ACC112 (cell line): ENCODE results near the gene KBTBD12.

ENCODE experiments used
- H2AFZ ChIP-seq: fragments of 200-600 bp; sonication (generic); one replicate; pipeline ENCODE4 v1.6.0; 2017; ENCODE audit warnings: antibody characterized with exemption, low read length; ENCODE audit not compliant: unreplicated experiment
- H3K27ac ChIP-seq: fragments of 200-600 bp; sonication (generic); 2 replicates; pipeline ENCODE4 v1.5.1; 2014; ENCODE audit warnings: low read depth, mild to moderate bottlenecking, antibody characterized with exemption, low read length, moderate library complexity
- H3K27me3 ChIP-seq: fragments of 200-600 bp; sonication (generic); 2 replicates; pipeline ENCODE4 v1.6.1; 2014; ENCODE audit warnings: mild to moderate bottlenecking, antibody characterized with exemption, low read length, moderate library complexity, mixed read lengths; ENCODE audit not compliant: insufficient read depth
- H3K36me3 ChIP-seq: fragments of 200-600 bp; sonication (generic); 2 replicates; pipeline ENCODE4 v1.6.1; 2016; ENCODE audit warnings: mild to moderate bottlenecking, antibody characterized with exemption, low read length, moderate library complexity, mixed read lengths; ENCODE audit not compliant: insufficient read depth
- H3K4me1 ChIP-seq: fragments of 200-600 bp; sonication (generic); one replicate; pipeline ENCODE4 v1.6.1; 2016; ENCODE audit warnings: low read length, mixed read lengths; ENCODE audit not compliant: insufficient read depth, unreplicated experiment, control insufficient read depth
- H3K4me3 ChIP-seq: fragments of 200-600 bp; sonication (generic); 2 replicates; pipeline ENCODE4 v1.5.1; 2014; ENCODE audit warnings: mild to moderate bottlenecking, low read depth, low read length
- H3K79me2 ChIP-seq: fragments of 200-600 bp; sonication (generic); one replicate; pipeline ENCODE4 v1.6.0; 2016; ENCODE audit warnings: low read length; ENCODE audit not compliant: control insufficient read depth, unreplicated experiment, insufficient read depth

The KBTBD12 gene

DNA sequence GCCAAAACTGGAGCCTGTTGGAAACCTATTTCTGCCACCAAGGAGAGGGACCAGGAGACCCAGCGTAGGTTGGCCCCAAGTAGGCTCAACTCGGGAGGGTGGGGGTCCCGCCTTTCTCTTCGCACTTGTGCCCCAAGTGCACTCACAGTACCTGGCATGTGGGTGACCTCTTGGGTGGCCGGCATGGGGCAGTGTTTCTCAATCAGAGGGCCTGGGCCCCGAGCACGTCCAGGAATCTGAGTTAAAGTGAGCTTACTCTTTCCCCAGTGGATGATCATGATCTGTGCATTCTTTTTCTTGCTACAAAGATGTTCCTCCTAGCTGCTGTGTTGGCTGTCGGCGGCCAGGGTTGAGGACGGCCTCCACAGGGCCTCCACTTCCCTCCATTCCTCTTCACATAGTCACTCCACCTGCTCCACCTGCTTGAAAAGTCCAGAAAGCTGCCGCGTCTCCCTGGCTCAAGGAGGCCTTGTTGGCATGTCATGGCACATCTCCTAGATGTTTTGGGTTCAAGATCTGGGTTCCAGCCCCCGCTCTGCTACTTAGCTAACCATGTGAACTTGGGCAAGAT lies 70.7 kb downstream of the KBTBD12 start:
- Histone ChIP-seq H3K79me2 (no peaks in the 10 kb centered on the region), H3K36me3 (no peaks in the 10 kb centered on the region), H2AFZ (no peak overlapping the region), H3K27ac (no peak overlapping the region), H3K4me1 (no peaks in the 10 kb centered on the region), H3K4me3 (no peak overlapping the region), H3K27me3 (no peaks in the 10 kb centered on the region; the same call in 1 of the 2 replicates)

DNA sequence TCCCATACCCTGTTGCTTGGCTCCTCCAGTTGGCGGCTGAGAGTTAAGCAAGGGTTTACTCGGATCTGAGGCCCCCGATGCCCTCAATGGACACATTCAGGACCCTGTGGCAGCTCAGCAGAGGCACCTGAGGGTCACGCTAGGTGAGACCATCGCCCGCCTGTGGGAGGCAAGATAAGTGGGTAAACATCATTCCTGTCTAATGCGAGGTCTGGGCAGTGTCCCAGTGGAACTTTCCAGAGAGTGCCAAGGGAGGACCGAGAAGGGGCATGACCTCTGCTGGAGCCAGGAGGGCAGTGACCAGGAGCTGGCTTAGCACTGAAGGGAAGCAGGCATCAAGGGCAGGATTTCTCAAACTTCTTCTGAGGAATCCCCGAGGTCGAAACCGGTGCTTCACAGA lies 71.8 kb downstream of the KBTBD12 start:
- Histone ChIP-seq H3K79me2 (no peaks in the 10 kb centered on the region), H3K36me3 (no peaks in the 10 kb centered on the region), H3K27ac (no peak overlapping the region), H3K27me3 (no peaks in the 10 kb centered on the region; the same call in 1 of the 2 replicates), H2AFZ (no peak overlapping the region), H3K4me1 (no peaks in the 10 kb centered on the region), H3K4me3 (no peak overlapping the region)

DNA sequence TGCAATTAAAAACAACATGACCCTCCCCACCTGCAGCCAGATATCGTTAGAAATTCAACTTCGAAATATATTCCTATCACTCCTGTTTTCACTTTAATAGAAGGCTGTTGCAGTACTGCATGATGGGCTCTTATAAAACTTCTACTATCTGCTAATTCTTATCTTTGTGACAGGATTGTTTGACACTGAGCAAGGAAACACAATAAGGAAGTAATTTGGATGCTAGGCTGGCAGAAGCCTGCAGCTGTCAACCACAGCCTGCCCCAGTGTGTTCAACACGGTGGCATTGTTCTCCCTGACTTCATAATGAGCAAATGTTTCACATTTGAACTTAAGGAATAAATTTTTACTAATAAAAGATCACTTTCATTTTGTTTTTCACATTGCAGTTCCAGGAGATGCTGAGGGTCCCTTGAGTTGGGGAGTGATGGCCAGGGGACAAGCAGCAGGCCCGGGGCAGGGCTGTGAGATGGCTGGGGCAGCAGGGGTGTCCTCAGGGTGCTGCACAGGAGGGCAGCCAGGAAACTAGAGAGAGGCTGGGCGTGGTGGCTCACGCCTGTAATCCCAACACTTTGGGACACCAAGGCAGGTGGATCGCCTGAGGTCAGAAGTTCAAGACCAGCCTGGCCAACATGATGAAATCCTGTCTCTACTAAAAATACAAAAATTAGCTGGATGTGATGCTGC lies 72.4 kb downstream of the KBTBD12 start:
- Histone ChIP-seq H3K27ac (no peak overlapping the region), H3K79me2 (no peaks in the 10 kb centered on the region), H2AFZ (no peak overlapping the region)

DNA sequence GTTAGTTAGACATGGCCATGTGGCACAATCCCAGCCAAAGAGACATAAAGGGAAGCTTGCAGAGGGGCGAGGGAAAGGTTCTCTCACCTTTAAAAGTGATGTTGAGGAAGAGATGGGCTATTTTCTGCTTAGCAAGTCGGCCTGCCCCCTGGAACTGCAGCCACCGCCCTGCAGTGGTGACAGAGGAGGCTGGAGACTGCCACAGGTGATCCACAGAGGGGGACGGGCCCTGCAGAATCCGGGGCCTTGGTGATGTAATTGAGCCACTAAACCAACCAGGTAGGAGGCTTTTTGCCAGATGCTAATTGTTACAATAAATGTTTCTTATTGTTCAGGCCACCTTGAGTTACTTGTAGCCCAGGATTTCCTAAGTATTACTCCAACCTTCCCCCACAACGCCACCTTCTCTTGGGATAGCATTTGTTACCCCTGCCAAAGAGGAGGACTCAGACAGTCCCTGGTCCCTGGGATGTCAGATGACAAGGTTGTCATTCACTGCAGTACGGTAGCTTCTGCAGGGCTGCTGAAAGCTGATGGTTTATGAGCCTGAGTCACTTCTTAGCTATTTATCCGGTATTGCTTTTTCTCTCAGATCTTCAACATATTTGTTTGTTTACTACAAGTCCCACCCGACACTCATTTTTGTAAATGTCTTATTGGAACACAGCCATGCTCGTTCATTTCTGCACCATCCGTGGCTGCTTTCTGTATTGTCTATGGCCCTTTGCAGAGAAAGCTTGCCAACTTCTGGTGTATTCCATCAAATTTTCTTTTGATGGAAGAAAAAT lies 73.9 kb downstream of the KBTBD12 start:
- Histone ChIP-seq H3K27ac (no peak overlapping the region), H3K79me2 (no peaks in the 10 kb centered on the region), H3K4me1 (no peaks in the 10 kb centered on the region), H3K36me3 (no peaks in the 10 kb centered on the region), H3K4me3 (no peak overlapping the region), H3K27me3 (no peaks in the 10 kb centered on the region; the same call in 1 of the 2 replicates), H2AFZ (no peak overlapping the region)

More for the DNA sequence above, 72.4 kb downstream of the KBTBD12 start:
- Histone ChIP-seq H3K4me3 (no peak overlapping the region), H3K36me3 (no peaks in the 10 kb centered on the region), H3K27me3 (no peaks in the 10 kb centered on the region; the same call in 1 of the 2 replicates), H3K4me1 (no peaks in the 10 kb centered on the region)

DNA sequence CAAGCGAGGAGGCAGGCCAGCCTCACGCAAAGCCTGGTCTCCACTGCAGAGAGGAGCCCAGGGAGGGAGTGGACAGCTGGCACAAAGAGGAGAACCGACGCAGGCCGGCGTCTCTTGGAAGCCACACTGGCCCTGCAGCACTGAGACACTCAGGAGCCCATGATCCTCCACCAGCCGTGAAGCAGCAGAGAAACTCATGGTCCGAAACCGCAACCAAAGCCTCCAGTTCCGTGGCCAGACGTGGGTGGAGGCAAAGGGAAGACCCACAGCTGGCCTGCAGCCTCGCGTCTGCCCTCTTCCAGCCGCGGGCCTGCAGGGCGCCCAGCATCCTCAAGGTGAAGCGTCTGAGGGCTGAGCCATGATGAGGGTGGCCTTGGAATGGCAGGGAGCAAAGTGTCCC lies 75.0 kb downstream of the KBTBD12 start:
- H3K79me2 ChIP-seq = no peaks in the 10 kb centered on the region
- no peaks in the 10 kb centered on the region for H3K36me3 ChIP-seq

DNA sequence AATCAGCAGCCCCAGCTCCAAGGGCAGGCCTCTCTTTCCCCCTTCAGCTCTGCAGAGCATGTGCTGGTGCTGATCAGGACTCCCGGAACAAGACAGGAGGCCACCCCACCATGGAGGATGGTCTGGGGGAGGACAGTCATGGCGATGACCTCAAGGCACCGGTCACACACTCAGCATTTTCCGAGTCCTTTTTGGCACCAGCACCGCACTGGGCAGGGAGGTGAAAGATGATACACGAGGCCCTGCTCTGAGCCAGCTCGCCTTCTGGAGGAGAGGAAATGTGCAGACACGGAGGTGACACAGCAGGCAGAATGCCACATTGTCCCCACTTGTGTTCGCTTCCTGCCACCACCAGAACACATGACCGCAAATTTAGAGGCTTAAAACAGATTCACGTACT lies 75.4 kb downstream of the KBTBD12 start:
- no peak overlapping the region for H3K4me3 ChIP-seq
- H3K4me1 ChIP-seq = no peaks in the 10 kb centered on the region
- no peaks in the 10 kb centered on the region; the same call in 1 of the 2 replicates for H3K27me3 ChIP-seq
- no peak overlapping the region for H3K27ac ChIP-seq
- H2AFZ ChIP-seq = no peak overlapping the region
- H3K79me2 ChIP-seq = no peaks in the 10 kb centered on the region
- H3K36me3 ChIP-seq = no peaks in the 10 kb centered on the region

More for the DNA sequence above, 75.0 kb downstream of the KBTBD12 start:
- H3K4me1 ChIP-seq = no peaks in the 10 kb centered on the region
- no peaks in the 10 kb centered on the region; the same call in 1 of the 2 replicates for H3K27me3 ChIP-seq
- no peak overlapping the region for H3K4me3 ChIP-seq
- no peak overlapping the region for H3K27ac ChIP-seq
- no peak overlapping the region for H2AFZ ChIP-seq

DNA sequence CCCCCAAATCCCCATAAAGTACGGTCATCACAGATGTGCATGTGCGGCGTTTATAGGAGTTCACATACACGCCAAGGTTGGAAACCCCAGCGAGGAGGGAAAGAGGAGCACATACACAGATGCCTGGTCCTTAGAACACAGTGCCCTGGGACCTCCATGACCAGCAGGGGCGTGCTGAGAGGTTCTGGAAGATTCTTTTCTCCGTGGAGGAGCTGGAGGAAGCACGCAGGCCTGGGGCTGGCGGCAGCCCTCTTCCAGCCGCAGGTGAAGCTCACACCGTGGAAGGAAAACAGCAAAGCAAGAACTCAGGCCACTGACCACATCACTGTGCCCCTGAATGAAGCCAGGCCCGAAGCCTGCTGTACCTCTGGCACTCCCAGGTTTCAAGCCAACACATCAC lies 76.2 kb downstream of the KBTBD12 start:
- no peaks in the 10 kb centered on the region for H3K36me3 ChIP-seq
- H3K4me1 ChIP-seq = no peaks in the 10 kb centered on the region
- no peaks in the 10 kb centered on the region; the same call in 1 of the 2 replicates for H3K27me3 ChIP-seq
- no peak overlapping the region for H3K4me3 ChIP-seq
- no peak overlapping the region for H3K27ac ChIP-seq
- no peaks in the 10 kb centered on the region for H3K79me2 ChIP-seq
- H2AFZ ChIP-seq = no peak overlapping the region

DNA sequence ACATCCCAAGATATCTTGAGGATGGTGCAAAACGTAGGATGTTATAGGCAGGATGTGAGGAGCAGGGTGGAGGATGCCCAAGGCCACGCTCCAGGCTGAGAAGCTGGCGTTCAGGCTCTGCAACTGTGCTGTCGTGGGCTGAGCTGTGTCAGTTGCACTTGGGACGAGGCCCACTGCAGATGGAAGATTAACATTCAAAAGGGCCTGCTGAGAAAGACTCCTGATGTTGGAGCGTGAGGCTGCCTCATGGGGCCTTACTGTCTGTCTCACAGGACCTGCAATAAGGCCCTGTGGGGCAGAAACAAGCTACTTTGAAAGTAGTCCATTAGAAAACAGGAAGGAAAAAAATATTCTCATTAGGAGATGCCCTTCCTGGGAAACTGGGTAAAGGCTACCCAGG lies 76.6 kb downstream of the KBTBD12 start:
- no peaks in the 10 kb centered on the region for H3K79me2 ChIP-seq
- no peak overlapping the region for H2AFZ ChIP-seq
- H3K4me3 ChIP-seq = no peak overlapping the region
- H3K27me3 ChIP-seq = peaks cover 2% of the 10 kb centered on the region
- no peaks in the 10 kb centered on the region for H3K4me1 ChIP-seq
- no peaks in the 10 kb centered on the region for H3K36me3 ChIP-seq
- H3K27ac ChIP-seq = no peak overlapping the region

DNA sequence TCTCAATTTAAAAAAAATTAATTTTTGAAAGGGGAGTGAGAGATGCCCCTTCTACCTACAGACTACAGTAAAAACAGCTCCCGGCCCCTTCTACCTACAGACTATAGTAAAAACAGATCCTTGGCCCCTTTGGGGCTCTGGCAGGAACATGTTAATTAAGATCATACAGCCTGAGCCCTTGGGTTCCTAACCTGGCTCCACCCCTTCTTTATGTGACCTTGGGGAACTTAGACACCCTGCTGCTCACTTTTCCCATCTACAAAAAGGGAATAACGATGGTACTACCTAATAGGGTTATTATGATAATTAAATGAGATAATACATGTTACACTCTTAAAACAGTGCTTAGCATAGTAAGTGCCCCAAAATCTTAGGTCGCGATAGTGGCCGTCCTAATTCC lies 77.1 kb downstream of the KBTBD12 start:
- Histone ChIP-seq H3K27me3 (peaks cover 5% of the 10 kb centered on the region), H3K27ac (no peak overlapping the region), H3K36me3 (no peaks in the 10 kb centered on the region), H3K79me2 (no peaks in the 10 kb centered on the region), H3K4me1 (no peaks in the 10 kb centered on the region), H2AFZ (no peak overlapping the region), H3K4me3 (no peak overlapping the region)

DNA sequence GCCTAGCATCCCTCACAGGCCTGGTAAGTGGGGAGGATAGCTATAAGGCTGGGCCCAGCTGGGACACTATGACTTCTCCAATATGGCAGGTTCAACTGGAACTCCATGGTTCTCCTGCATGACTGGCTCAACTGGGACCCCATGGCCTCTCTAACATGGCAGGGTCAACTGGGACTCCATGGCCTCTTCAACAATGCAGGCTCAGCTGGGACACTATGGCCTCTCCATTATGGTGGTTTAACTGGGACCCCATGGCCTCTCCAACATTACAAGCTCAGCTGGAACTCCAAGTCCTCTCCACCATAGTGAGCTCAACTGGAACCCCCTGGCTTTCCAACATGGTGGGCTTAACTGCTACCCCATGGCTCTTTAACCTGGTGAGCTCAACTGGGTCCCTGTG lies 79.0 kb downstream of the KBTBD12 start:
- H3K27me3 ChIP-seq = peaks cover 21% of the 10 kb centered on the region
- no peak overlapping the region for H3K27ac ChIP-seq
- H3K36me3 ChIP-seq = no peaks in the 10 kb centered on the region
- H3K4me1 ChIP-seq = no peaks in the 10 kb centered on the region
- no peak overlapping the region for H3K4me3 ChIP-seq
- H2AFZ ChIP-seq = no peak overlapping the region
- H3K79me2 ChIP-seq = no peaks in the 10 kb centered on the region
